T-helper 1 cell treated with Interleukin-12 subunit alpha and Interleukin-12 subunit beta and Interleukin-4 antibody, amounts not matched to agents 30 ng/mL and 1 ng/mL, for 36 hours (primary cell): ENCODE results near the gene DOCK4. TPM values are rescaled to one million over a fixed set of nuclear protein-coding genes. Genes with fewer than 3 reads are reported as not detected.
"Not testable (repeated sequence)": the region's sequence is repeated elsewhere in the genome, so short reads cannot be mapped to it uniquely, and the experiment has no call there.

Experiments used
- intact Hi-C: fragments of 100-400 bp; cut with micrococcal nuclease; formaldehyde crosslinking; loops from one replicate; pipeline ENCODE4 v1.15.1; 2024
- total RNA-seq: library from RNA; stranded (reverse); gene quantifications from 2 replicates; pipeline ENCODE4 v1.2.3, GENCODE V29; 2022

Gene DOCK4
- total RNA-seq, 1 donor from 2014 or later = 0.27 TPM

DNA sequence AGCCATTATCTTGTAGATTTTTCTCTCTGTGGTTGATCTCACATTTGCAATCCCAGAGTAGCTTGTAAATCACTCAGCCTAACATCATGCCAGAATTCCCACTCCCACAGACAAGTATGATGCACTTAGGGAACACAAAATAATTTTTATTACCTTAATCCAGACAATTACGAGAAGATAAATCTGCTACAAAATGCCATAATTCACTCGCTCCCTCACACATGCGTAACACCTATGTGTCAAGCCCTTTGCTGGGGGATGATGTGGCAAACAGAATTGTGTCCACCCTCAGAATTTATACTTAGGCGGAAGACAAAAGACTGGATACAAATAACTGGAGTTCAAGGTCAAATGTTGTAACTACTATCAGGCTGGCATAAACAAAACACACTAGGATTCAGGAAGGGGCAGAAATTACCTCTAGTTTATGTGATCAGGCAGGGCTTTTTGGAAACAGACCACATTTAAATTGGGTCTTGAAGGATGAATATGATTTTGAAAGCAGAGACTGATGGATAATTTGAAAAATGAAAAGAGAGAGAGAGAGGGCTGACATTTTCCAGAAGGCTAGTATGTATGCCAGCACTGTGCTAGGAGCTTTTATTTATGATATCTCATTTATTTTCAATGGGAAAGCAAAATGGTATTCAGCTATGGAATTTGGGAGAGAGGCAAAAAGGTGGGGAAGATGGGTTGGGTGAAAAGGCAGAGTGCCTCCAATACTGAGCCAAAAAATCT, 69.8 kb downstream of the DOCK4 start:
- intact Hi-C loops = no loop called here

DNA sequence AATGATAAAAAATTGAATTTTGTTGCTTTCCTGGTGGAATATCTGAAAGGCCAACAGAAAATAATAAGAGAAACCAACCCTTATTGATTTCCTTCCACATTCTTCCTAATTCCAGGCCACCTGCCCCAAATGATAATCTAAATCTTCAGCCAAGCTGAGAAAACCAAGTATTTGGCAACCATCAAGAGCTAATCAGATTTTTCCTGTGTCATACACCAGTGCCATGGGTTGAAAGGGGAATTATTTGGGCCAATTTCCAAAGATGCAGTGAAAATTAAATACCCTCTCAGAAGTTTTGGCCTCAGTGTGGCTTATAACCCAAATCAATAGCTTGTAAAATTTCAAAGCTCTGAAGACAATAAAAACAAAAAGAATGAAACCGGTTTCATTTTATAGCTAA, 70.4 kb downstream of the DOCK4 start:
- intact Hi-C loops = no loop called here

DNA sequence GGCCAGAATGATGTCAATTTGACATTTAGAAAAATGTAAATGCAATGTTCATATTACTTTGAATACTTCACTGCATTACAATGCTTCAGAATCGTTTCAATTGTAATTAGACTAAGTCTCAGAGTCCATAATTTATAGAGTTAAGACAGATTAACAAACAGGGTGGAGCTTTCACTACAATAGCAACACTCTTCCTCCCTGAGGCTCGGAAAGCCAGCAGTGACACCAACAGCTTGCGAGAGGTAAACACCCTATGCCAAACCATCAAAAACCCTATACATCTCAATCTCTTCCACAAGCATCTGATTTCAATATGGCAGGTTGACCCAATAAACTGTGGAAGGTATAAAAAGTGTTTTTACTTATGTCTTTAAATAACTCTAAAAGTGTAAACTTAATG, 72.2 kb downstream of the DOCK4 start:
- intact Hi-C loops = no loop called here

DNA sequence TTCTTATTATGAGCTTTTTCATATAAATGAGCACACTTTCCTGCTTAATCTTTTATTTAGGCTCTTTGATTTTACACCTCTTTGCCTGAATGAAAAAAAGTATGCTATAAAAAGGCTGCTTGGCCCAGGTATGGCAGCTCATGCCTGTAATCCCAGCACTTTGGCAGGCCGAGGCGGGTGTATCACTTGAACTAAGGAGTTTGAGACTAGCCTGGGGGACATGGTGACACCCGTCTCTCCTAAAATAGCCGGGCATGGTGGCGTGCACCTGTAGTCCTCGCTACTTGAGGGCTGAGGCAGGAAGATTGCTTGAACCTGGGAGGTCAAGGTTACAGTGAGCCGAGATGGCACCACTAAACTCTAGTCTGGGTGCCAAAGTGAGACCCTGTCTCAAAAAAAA, 72.9 kb downstream of the DOCK4 start:
- intact Hi-C loops = no loop called here

DNA sequence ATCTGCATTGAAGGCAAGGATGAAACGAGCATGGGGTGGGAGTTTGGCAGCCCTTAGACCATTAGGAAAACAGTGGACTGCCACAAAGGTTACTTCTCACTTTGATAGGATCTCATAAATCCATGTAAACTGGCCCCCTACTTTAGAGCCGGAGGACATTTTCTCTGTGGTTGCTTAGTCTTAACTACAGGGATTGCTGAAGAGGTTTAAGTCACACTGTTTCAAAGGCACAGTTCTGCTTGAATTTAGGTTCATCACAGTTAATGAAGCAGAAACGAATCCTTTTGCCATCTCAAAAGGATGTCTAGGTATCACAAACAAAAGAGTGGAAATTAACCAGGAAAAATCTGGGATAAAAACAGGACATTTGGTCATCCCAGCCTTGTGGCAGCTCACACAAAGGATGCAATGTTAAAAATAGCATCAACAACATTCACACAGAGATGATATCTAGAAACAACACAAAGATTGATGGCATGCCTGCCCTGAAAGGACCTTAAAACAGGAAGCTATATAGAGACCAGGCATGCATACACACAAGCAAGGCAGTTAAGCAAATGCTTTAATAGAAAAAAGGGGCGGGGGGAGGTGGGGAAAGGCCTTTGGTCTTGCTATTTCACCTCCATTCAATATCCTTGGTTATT, 74.0 kb downstream of the DOCK4 start:
- intact Hi-C loops = no loop called here

DNA sequence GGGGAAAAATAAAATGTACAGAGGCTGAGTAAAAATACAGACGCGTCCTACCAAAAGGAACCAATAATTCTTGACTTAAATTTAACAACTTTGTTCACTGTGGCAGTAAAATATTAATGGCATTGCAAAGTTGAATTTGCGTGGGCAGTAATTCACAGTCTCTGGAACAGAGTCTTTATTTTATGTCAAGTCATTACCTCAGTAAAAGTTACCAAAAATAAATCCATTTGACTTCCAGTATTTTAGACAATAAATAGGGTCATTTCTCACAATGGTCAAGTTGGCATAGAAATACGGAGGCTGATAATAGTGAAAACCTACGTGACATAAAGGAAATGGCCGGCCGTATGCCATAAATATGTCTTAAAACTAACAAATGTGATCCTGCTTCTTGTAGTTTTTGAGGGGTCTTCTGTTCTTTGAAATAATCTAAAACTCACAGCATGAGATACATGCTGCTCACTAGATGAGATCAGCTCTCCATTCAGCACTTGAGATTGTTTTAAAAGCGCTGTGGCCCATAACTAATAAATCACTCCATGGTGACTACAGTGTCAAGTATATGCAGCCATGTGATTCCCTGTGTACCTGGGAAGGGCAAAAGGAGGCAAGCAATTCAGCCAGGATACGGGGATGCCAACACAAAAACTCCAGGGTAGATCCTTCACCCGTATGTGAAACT, 75.3 kb downstream of the DOCK4 start:
- intact Hi-C loops = no loop called here

DNA sequence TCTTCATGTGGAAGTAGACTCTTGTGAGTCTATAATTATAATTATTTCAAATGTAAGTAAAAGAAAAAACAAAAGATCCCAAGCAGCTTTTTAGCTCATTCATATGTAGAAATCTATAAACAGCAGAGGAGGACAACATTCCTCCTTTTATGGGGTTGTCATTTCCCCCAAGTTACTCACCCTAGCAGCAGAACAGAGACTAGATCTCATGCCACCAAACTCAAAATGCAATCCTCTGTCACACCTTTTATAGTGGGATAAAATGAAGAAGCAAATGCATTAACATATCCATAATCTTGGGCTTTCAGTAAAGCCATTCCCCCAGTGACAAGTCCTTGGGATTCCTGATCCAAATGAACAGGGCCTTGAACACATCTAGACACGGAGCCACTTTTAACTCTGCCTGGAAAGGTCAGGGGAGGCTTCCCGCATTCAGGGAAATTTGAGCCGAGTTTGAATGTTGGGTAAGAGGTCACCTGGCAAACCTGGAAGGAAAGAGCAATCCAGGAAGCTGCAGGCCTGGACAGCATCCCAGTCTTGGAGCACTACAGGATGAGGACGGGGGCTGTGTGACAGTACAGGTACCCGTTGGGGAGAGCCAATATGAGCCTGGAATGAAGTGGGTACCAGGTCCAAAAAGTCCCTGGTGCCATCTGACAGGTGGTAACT, 76.4 kb downstream of the DOCK4 start:
- intact Hi-C loops = no loop called here

DNA sequence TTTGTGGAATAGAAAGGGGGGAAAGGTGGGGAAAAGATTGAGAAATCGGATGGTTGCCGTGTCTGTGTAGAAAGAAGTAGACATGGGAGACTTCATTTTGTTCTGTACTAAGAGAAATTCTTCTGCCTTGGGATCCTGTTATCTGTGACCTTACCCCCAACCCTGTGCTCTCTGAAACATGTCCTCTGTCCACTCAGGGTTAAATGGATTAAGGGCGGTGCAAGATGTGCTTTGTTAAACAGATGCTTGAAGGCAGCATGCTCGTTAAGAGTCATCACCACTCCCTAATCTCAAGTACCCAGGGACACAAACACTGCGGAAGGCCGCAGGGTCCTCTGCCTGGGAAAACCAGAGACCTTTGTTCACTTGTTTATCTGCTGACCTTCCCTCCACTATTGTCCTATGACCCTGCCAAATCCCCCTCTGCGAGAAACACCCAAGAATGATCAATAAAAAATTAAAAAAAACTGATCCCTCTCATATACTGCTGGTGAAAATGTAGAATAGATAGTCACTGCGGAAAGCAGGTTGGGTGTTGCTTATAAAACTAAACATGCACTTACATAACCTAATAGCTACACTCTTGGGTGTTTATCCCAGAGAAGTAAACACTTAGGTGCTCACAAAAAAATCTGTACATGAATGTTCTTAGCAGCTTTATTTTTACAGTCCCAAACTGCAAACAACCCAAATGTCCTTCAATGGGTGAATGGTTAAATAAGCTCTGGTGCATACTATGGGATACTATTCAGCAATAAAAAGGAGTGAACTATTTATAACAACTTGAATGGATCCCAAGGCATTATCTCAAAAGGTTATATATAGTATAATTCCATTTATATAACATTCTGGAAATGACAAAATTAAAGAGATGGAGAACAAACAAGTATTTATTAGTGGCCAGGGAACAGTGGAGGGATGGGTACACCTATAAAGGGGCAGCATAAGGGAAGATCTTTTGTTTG, 77.5 kb downstream of the DOCK4 start:
- intact Hi-C loops = not testable (repeated sequence)

DNA sequence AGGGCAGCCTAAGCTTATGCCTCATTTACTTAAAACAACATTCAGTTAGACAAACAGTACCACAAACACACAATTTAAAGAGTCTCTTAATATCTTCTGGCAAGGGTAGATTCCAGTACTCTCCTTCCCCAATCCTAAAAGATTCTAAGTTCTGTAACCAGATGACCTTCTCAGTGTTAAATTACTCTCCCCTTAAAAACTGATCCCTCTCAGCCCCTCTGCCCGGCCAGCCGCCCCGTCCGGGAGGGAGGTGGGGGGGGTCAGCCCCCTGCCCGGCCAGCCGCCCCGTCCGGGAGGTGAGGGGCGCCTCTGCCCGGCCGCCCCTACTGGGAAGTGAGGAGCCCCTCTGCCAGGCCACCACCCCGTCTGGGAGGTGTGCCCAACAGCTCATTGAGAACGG, 78.2 kb downstream of the DOCK4 start:
- intact Hi-C loops = not testable (repeated sequence)

DNA sequence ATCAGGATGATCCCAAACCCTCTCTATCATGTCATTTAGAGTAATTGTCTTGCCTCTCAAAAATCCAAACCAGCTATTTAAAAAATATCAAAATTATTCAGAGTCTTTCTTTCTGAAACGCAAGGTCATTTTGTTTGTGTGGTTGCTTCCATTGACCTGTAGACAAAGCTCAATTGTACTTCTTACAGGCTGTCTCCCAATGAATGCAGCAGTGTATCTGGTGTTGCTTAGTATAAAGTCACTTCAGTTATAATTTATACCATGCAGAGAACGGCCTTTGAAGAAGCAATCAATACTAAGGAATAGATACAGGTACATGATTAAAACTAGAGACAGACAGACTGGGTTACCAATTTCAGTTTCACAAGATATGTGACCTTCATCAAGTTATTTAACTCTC, 80.9 kb downstream of the DOCK4 start:
- intact Hi-C loops = no loop called here

DNA sequence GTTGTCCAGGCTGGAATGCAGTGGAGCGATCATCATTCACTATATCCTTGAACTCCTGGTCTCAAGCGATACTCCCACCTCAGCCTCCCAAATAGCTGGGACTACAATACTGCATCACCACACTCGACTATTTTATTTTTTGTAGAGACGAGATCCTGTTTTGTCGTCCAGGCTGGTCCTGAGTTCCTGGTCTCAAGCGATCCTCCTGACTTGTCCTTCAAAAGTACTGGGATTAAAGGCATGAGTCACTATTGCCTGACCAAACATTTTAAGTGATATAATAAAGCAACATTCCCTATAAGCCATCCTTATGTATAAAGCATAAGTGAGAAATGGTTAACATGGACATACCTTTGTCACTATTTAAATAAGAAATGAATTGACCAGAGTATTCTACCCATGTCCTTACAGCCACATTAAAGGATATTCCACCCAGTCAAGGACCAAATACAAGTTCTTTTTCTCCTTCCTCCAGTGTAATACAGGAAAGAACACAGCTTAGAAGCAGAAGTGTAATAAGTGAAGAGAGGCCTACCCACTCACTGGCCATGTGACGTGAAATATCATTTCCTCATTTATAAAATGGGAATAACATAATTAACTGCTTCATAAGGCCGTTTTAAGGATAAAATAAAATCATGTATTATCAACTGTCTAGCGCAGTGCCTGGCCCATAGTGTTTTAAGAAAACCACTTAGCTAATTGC, 82.0 kb downstream of the DOCK4 start:
- intact Hi-C loops = no loop called here

DNA sequence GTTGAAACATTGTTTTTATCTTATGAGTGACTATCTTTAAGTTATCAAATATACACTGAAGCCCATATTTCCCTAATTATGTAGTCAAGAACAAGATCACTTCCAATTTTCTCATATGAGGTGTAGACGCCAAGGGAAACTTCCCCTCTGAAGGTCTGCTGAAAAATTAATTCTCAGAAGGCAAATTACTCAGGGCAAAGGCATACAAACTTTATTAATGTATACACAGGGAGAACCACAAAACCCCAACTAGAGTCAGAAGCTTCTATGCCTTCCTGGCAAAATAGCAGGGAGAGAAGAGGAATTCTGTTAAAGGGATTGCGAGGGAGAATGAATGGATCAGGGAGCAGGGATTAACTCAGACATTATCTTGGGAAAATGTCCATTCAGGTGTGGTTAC, 83.4 kb downstream of the DOCK4 start:
- intact Hi-C loops = no loop called here

DNA sequence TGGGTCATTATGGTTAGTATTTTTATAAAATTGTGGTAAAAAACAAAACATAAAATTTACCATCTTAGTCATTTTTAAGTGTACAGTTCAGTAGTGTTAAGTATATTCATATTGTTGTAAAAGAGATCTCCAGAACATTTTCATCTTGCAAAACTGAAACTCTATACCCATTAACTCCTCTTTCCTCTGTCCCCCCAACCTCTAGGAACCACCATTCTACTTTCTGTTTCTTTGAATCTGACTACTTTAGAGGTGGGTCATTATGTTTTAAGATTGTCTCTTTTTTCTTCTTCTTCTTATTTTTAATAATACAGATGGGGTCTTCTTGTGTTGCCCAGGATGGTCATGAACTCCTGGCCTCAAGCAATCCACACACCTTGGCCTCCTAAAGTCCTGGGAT, 84.1 kb downstream of the DOCK4 start:
- intact Hi-C loops = no loop called here

DNA sequence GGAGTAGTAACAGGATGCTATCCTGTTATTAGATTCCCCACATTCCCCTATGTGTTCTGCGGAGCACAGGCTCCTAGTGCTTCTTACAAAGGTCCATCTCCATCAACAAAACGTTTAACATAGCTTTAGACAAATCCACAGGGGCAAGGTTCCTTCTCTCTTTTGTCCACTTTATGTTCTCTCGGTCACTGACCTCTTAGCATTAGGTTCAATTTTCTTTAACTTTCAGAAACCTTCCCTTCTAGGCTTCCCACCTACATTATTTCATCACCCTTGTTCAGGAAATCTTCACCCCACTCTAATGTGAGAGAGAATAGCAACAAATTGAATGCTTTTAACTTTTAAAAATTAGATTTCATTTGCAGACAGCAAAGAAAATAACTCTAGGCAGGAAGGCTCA, 84.9 kb downstream of the DOCK4 start:
- intact Hi-C loops = no loop called here

DNA sequence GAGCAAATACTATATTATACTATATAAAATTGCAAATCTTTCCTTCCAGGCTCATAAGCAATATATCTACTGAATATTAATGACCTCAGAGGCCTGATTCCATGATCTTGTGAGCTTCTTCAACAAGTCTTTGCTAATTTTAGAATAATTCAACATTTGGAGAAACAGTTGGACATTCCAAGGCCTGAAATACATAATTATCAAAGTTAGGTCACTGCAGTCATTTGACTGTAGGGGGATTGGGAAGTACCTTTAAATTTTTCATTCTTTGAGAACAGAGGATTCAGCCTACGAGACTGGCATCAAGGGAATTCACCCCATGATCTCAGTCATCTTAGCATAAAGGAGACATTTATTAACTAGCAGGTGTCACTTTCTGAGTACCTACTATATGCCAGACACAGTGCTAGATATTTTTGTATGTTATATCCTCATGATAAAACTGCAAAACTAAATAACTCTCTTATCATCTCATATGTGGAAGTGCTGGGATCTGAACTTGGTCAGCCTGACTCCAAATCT, 85.4 kb downstream of the DOCK4 start:
- intact Hi-C loops = no loop called here

DNA sequence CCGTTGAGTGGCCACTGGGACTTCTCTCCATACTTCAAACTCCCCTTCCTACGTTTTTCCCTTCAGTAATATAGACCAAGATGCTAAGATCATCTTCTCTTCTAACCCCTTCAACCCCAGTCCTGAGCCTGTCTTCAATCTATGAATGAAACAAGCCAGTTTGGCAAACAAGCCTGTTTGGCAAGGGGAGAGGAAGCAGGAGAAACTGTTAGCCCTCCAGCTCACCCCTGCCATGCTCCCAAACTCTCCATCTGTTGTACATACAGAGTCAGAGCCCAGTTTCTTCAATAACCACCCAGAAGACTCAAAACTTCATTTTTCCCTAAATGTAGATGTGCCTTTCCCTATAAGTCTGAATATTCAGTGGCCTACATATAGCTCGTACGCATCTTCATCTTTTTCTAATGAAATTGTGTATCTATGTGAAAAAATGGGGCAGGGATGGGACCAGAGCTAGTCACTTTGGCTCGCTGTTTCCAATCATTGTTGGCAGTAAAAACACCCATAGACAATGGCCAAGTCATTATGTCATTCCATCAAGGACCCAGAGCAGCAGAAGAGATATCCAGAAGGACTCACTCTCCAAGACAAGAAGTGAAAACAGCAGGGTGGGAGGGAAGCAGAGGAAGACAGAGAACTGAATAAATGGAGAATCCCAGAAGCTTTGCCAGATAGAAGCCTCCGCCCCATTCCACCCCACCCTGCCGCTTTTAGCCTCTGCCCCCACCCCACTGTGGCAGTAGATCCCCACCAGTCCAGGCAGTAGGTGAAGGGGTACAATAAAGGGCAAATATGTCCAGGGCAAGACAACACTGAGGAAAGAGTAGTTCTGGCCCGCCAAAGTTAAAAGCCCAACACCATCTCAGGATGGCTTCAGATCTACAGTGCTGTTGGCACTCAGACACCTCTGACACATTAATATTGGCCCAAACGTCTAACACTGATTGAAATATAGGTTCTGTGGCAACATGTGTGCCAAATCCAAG, 87.3 kb downstream of the DOCK4 start:
- intact Hi-C loops = no loop called here

DNA sequence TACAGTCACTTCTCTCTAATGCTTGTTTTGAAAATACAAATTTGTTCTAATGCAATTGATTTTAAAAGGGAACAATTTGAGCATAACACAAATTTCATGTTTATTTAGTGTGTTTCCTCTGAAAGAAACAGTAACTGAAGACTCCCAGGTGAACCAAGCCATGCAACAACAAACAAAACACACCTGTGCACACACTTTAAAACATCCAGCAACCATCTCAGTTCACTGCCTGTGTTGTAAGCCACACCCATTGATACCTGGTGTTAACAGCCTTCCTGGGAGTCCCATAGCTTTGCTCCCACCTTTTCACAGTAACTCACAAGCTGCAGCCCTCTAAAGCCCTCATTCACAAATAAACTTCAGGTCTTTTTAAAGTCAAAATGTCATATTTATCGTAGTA, 89.3 kb downstream of the DOCK4 start:
- intact Hi-C loops = no loop called here

DNA sequence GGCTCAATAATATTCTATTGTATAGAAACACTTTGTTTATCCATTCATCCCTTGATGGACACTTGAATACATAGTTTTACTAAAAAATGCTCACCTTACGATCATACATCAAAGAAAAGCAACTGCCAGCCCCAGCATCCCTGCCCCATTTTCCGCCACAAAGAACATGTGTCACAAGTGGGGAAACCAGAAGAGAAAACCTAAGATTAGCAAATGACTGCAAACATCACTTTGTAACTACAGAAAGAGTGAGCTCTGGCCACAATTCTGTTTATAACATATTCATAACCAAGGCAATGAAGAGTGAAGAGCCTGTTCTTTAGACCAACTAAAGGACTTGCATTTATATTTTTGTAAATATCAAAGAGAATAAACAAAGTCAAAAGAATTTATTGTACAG, 89.8 kb downstream of the DOCK4 start:
- intact Hi-C loops = no loop called here

DNA sequence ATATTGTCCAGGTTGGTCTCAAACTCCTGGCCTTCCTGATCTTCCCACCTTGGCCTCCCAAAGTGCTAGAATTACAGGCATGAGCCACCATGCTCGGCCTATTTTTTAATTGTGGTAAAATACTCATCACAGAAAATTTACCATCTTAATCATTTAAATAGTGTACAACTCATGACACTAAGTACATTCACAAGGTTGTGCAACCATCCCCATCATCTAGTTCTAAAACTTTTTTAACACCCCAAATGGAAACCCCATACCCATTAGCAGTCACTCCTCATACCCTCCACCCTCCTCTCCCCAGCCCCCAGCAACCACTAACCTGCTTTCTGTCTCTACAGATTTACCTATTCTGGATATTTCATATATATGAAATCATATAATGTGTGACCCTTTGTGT, 90.3 kb downstream of the DOCK4 start:
- intact Hi-C loops = no loop called here
